Measurements from ENCODE around the gene TMEM107.
A peak's percentile ranks its signal among the peaks of the same experiment; 100 is the strongest.

Gene TMEM107

GRCh38 chr17:8212312-8213180 lies 36.4 kb upstream of the TMEM107 start:
- WGBS, 2 experiments (ENCODE audit: insufficient coverage in 2 of 2) = 90 to 91% methylated on average over 11 to 12 of the region's 14 CpGs
- Histone ChIP-seq H3K27ac (ENCODE audit: low read depth, low read length, severe bottlenecking) (no peak overlapping the region), H3K4me3 (ENCODE audit: extremely low read depth, insufficient read depth, low read length, poor library complexity, severe bottlenecking) (no peak overlapping the region), H3K4me1 (ENCODE audit: control insufficient read depth, insufficient read depth, low read length, poor library complexity, severe bottlenecking) (peaks cover 4% of the 10 kb centered on the region), H3K9me3 (ENCODE audit: control insufficient read depth, low read length) (no peaks in the 10 kb centered on the region), H3K36me3 (ENCODE audit: control insufficient read depth, insufficient read depth, low read length) (peaks cover 7% of the 10 kb centered on the region)

GRCh38 chr17:8210761-8211458 lies 34.7 kb upstream of the TMEM107 start:
- Histone ChIP-seq H3K4me1 (ENCODE audit: control insufficient read depth, insufficient read depth, low read length, poor library complexity, severe bottlenecking) (peaks cover 4% of the 10 kb centered on the region), H3K4me3 (ENCODE audit: extremely low read depth, insufficient read depth, low read length, poor library complexity, severe bottlenecking) (peak overlapping the region; percentile 69), H3K9me3 (ENCODE audit: control insufficient read depth, low read length) (no peaks in the 10 kb centered on the region), H3K36me3 (ENCODE audit: control insufficient read depth, insufficient read depth, low read length) (peaks cover 22% of the 10 kb centered on the region), H3K27ac (ENCODE audit: low read depth, low read length, severe bottlenecking) (peak overlapping the region; percentile 7)
- WGBS, 2 experiments (ENCODE audit: insufficient coverage in 2 of 2) = 59 to 70% methylated on average over 14 of the region's 22 CpGs

- Histone ChIP-seq H3K36me3 (ENCODE audit: control insufficient read depth, insufficient read depth, low read length) (peaks cover 30% of the 10 kb centered on the region), H3K4me3 (ENCODE audit: extremely low read depth, insufficient read depth, low read length, poor library complexity, severe bottlenecking) (peak within 1 kb of the TSS; percentile 69), H3K4me1 (ENCODE audit: control insufficient read depth, insufficient read depth, low read length, poor library complexity, severe bottlenecking) (peaks cover 4% of the 10 kb centered on the region), H3K9me3 (ENCODE audit: control insufficient read depth, low read length) (no peaks in the 10 kb centered on the region), H3K27ac (ENCODE audit: low read depth, low read length, severe bottlenecking) (peak within 1 kb of the TSS; percentile 81)
- 0% methylated on average over 34 to 39 of the region's 46 CpGs for WGBS, 2 experiments (ENCODE audit: insufficient coverage in 2 of 2)
Measured at GRCh38 chr17:8209907-8210760, 34.0 kb upstream of the TMEM107 start, which contains the start of gene AURKB. Gene AURKB, minus strand, starts transcription at chr17:8210575. Its CDS starts 351 bp downstream, at chr17:8210224.

- Histone ChIP-seq H3K4me3 (ENCODE audit: extremely low read depth, insufficient read depth, low read length, poor library complexity, severe bottlenecking) (no peak overlapping the region), H3K36me3 (ENCODE audit: control insufficient read depth, insufficient read depth, low read length) (peaks cover 57% of the 10 kb centered on the region), H3K4me1 (ENCODE audit: control insufficient read depth, insufficient read depth, low read length, poor library complexity, severe bottlenecking) (peaks cover 4% of the 10 kb centered on the region), H3K9me3 (ENCODE audit: control insufficient read depth, low read length) (no peaks in the 10 kb centered on the region), H3K27ac (ENCODE audit: low read depth, low read length, severe bottlenecking) (no peak overlapping the region)
- WGBS, 2 experiments (ENCODE audit: insufficient coverage in 2 of 2) = 97% methylated on average over 7 to 10 of the region's 12 CpGs
Measured at GRCh38 chr17:8206536-8206935, 30.4 kb upstream of the TMEM107 start.

- Histone ChIP-seq H3K36me3 (ENCODE audit: control insufficient read depth, insufficient read depth, low read length) (peaks cover 64% of the 10 kb centered on the region), H3K4me3 (ENCODE audit: extremely low read depth, insufficient read depth, low read length, poor library complexity, severe bottlenecking) (no peak overlapping the region), H3K27ac (ENCODE audit: low read depth, low read length, severe bottlenecking) (no peak overlapping the region), H3K9me3 (ENCODE audit: control insufficient read depth, low read length) (no peaks in the 10 kb centered on the region), H3K4me1 (ENCODE audit: control insufficient read depth, insufficient read depth, low read length, poor library complexity, severe bottlenecking) (peaks cover 4% of the 10 kb centered on the region)
- 84 to 91% methylated on average over 12 to 14 of the region's 19 CpGs for WGBS, 2 experiments (ENCODE audit: insufficient coverage in 2 of 2)
Measured at GRCh38 chr17:8204761-8205555, 28.8 kb upstream of the TMEM107 start.

GRCh38 chr17:8192070-8192815 lies 16.1 kb upstream of the TMEM107 start:
- Histone ChIP-seq H3K27ac (ENCODE audit: low read depth, low read length, severe bottlenecking) (peak overlapping the region; percentile 78), H3K36me3 (ENCODE audit: control insufficient read depth, insufficient read depth, low read length) (no peaks in the 10 kb centered on the region), H3K4me1 (ENCODE audit: control insufficient read depth, insufficient read depth, low read length, poor library complexity, severe bottlenecking) (peaks cover 17% of the 10 kb centered on the region), H3K9me3 (ENCODE audit: control insufficient read depth, low read length) (no peaks in the 10 kb centered on the region), H3K4me3 (ENCODE audit: extremely low read depth, insufficient read depth, low read length, poor library complexity, severe bottlenecking) (peak overlapping the region; percentile 10)
- 36 to 41% methylated on average over 8 to 10 of the region's 12 CpGs for whole genome bisulfite sequencing, 2 experiments (ENCODE audit: insufficient coverage in 2 of 2)

GRCh38 chr17:8190506-8190905 lies 14.3 kb upstream of the TMEM107 start:
- no peak overlapping the region for H3K4me3 ChIP-seq (ENCODE audit: extremely low read depth, insufficient read depth, low read length, poor library complexity, severe bottlenecking)
- no peak overlapping the region for H3K27ac ChIP-seq (ENCODE audit: low read depth, low read length, severe bottlenecking)
- H3K36me3 ChIP-seq (ENCODE audit: control insufficient read depth, insufficient read depth, low read length) = no peaks in the 10 kb centered on the region
- 42 to 69% methylated on average over 3 to 5 of the region's 6 CpGs for WGBS, 2 experiments (ENCODE audit: insufficient coverage in 2 of 2)
- no peaks in the 10 kb centered on the region for H3K9me3 ChIP-seq (ENCODE audit: control insufficient read depth, low read length)
- H3K4me1 ChIP-seq (ENCODE audit: control insufficient read depth, insufficient read depth, low read length, poor library complexity, severe bottlenecking) = peaks cover 17% of the 10 kb centered on the region

- Histone ChIP-seq H3K36me3 (ENCODE audit: control insufficient read depth, insufficient read depth, low read length) (no peaks in the 10 kb centered on the region), H3K4me1 (ENCODE audit: control insufficient read depth, insufficient read depth, low read length, poor library complexity, severe bottlenecking) (peaks cover 17% of the 10 kb centered on the region), H3K4me3 (ENCODE audit: extremely low read depth, insufficient read depth, low read length, poor library complexity, severe bottlenecking) (peak within 1 kb of the TSS; percentile 85), H3K27ac (ENCODE audit: low read depth, low read length, severe bottlenecking) (peak within 1 kb of the TSS; percentile 62), H3K9me3 (ENCODE audit: control insufficient read depth, low read length) (no peaks in the 10 kb centered on the region)
- WGBS, 2 experiments (ENCODE audit: insufficient coverage in 2 of 2) = 0% methylated on average over 59 to 70 of the region's 70 CpGs
Measured at GRCh38 chr17:8189711-8190477, 13.7 kb upstream of the TMEM107 start, which contains the start of gene BORCS6. Gene BORCS6, minus strand, starts transcription at chr17:8190180. Its CDS starts 40 bp downstream, at chr17:8190140.

Measured in mesodermal cell (in vitro differentiated cells).